Measurements from ENCODE around the gene DGKI.
A peak's percentile ranks its signal among the peaks of the same experiment; 100 is the strongest.

GRCh38 chr7:137778511-137778910 is 68.3 kb downstream of the DGKI start:
- no peak for TF ChIP-seq CTCF (conservative IDR thresholded peaks at IDR 0.05; ENCODE audit: low read depth, low read length)
- TF ChIP-seq USF2 (IDR thresholded peaks at IDR 0.05; ENCODE audit: low read depth, low read length) = no peak
- TF ChIP-seq CEBPB (IDR thresholded peaks at IDR 0.05; ENCODE audit: low read depth, low read length) = no peak
- no peak for TF ChIP-seq POLR2A (IDR thresholded peaks at IDR 0.05; ENCODE audit: low read depth, low read length)
- TF ChIP-seq RFX5 (IDR thresholded peaks at IDR 0.05; ENCODE audit: low read depth, low read length) = no peak
- TF ChIP-seq FOS (IDR thresholded peaks at IDR 0.05; ENCODE audit: low read depth, low read length) = no peak
- no peak for TF ChIP-seq RAD21 (IDR thresholded peaks at IDR 0.05; ENCODE audit: low read length)
- no peak for TF ChIP-seq MXI1 (IDR thresholded peaks at IDR 0.05; ENCODE audit: borderline replicate concordance, low read depth, low read length)
- TF ChIP-seq MAZ (IDR thresholded peaks at IDR 0.05; ENCODE audit: borderline replicate concordance, low read depth, low read length) = no peak
- TF ChIP-seq ELK1 (IDR thresholded peaks at IDR 0.05; ENCODE audit: borderline replicate concordance, low read depth, low read length) = no peak
- TF ChIP-seq MAFK (IDR thresholded peaks at IDR 0.05; ENCODE audit: low read depth, low read length) = peak; percentile 39; the same call in 1 of the 2 replicates
- no peak for TF ChIP-seq SMC3 (IDR thresholded peaks at IDR 0.05; ENCODE audit: low read depth, low read length)
- TF ChIP-seq RCOR1 (IDR thresholded peaks at IDR 0.05; ENCODE audit: insufficient replicate concordance, low read length) = no peak
- TF ChIP-seq CHD1 (IDR thresholded peaks at IDR 0.05; ENCODE audit: low read depth, low read length) = no peak
